Measurements from ENCODE around the gene VPS26B.
"Not testable (repeated sequence)": the region's sequence is repeated elsewhere in the genome, so short reads cannot be mapped to it uniquely, and the experiment has no call there.

DNA sequence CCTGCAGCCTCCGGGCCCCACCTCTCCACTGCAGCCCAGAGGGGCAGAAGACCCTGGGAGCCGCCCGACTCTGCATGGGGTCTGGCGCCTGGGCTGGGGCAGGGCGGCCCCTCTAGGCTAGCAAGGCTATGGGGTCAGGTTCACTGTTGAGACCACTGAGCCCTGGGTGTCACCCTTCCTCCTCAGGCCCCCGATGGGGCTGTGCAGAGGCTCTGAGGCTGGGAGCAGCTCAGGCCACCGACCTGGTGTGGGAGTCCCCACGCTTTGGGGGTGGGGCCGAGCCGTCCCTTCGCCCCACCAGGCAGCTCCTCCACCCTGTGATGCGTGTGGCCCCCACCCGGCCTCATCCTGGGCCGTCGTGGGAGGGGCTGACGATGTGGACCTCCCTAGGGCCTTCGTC, 57.2 kb downstream of the VPS26B start:
- TF ChIP-seq CTCF (IDR thresholded peaks at IDR 0.05); POLR2AphosphoS5 (IDR thresholded peaks at IDR 0.05; ENCODE audit: insufficient read depth in 1 of 2, low read depth in 1 of 2); POLR2A (IDR thresholded peaks at IDR 0.05): not testable (repeated sequence)
